ENCODE results near the gene BSN.

Gene BSN

GRCh38 chr3:49711489-49711888 is 157.2 kb downstream of the BSN start:
- Histone ChIP-seq H3K9me3 (ENCODE audit: severe bottlenecking) (no peaks in the 10 kb centered on the region), H3K27me3 (ENCODE audit: insufficient read depth, low read depth, severe bottlenecking) (no peaks in the 10 kb centered on the region), H3K36me3 (peaks cover 11% of the 10 kb centered on the region; the same call in 1 of the 2 replicates), H3K4me3 (ENCODE audit: low read depth, low read length) (no peak overlapping the region), H3K27ac (no peak overlapping the region)
- TF ChIP-seq CTCF (IDR thresholded peaks at IDR 0.05; ENCODE audit: low read depth, low read length): no peak
- DNase-seq: no peak

GRCh38 chr3:49712166-49712565 is 157.9 kb downstream of the BSN start:
- no peaks in the 10 kb centered on the region for H3K9me3 ChIP-seq (ENCODE audit: severe bottlenecking)
- TF ChIP-seq CTCF (IDR thresholded peaks at IDR 0.05; ENCODE audit: low read depth, low read length): no peak

GRCh38 chr3:49712631-49713317 is 158.5 kb downstream of the BSN start:
- Histone ChIP-seq H3K27me3 (ENCODE audit: insufficient read depth, low read depth, severe bottlenecking) (no peaks in the 10 kb centered on the region), H3K4me3 (ENCODE audit: low read depth, low read length) (no peak overlapping the region), H3K9me3 (ENCODE audit: severe bottlenecking) (no peaks in the 10 kb centered on the region), H3K36me3 (peaks cover 12% of the 10 kb centered on the region; the same call in 1 of the 2 replicates), H3K27ac (no peak overlapping the region)
- DNase-seq: no peak
- TF ChIP-seq CTCF (IDR thresholded peaks at IDR 0.05; ENCODE audit: low read depth, low read length): no peak

More at GRCh38 chr3:49712166-49712565, 157.9 kb downstream of the BSN start:
- Histone ChIP-seq H3K4me3 (ENCODE audit: low read depth, low read length) (no peak overlapping the region), H3K27ac (no peak overlapping the region), H3K27me3 (ENCODE audit: insufficient read depth, low read depth, severe bottlenecking) (no peaks in the 10 kb centered on the region), H3K36me3 (peaks cover 12% of the 10 kb centered on the region; the same call in 1 of the 2 replicates)
- DNase-seq: no peak

GRCh38 chr3:49713336-49714105 is 159.2 kb downstream of the BSN start:
- no peak for TF ChIP-seq CTCF (IDR thresholded peaks at IDR 0.05; ENCODE audit: low read depth, low read length)
- H3K9me3 ChIP-seq (ENCODE audit: severe bottlenecking): no peaks in the 10 kb centered on the region

GRCh38 chr3:49714728-49715550 is 160.7 kb downstream of the BSN start:
- H3K27ac ChIP-seq: no peak overlapping the region
- H3K36me3 ChIP-seq: peaks cover 15% of the 10 kb centered on the region; the same call in 1 of the 2 replicates
- TF ChIP-seq CTCF (IDR thresholded peaks at IDR 0.05; ENCODE audit: low read depth, low read length): no peak
- H3K4me3 ChIP-seq (ENCODE audit: low read depth, low read length): no peak overlapping the region
- no peak for DNase-seq
- H3K27me3 ChIP-seq (ENCODE audit: insufficient read depth, low read depth, severe bottlenecking): no peaks in the 10 kb centered on the region
- no peaks in the 10 kb centered on the region for H3K9me3 ChIP-seq (ENCODE audit: severe bottlenecking)

More at GRCh38 chr3:49713336-49714105, 159.2 kb downstream of the BSN start:
- Histone ChIP-seq H3K4me3 (ENCODE audit: low read depth, low read length) (no peak overlapping the region), H3K36me3 (peaks cover 15% of the 10 kb centered on the region; the same call in 1 of the 2 replicates), H3K27ac (no peak overlapping the region), H3K27me3 (ENCODE audit: insufficient read depth, low read depth, severe bottlenecking) (no peaks in the 10 kb centered on the region)
- no peak for DNase-seq
